HG03354 (cell line): ENCODE measurements around the gene CLIP3.
"Not testable (repeated sequence)": the region's sequence is repeated elsewhere in the genome, so short reads cannot be mapped to it uniquely, and the experiment has no call there.

Experiments
- ATAC-seq: cut with Tn5 transposase; IDR thresholded peaks from one replicate; pipeline ENCODE4 v1.9.1; 2021; ENCODE audit warnings: mild to moderate bottlenecking; ENCODE audit not compliant: unreplicated experiment, poor library complexity, severe bottlenecking

Gene CLIP3

GRCh38 chr19:36051236-36051635 lies 18.6 kb upstream of the CLIP3 start:
- ATAC-seq, result no peak

GRCh38 chr19:36049080-36049698 lies 16.5 kb upstream of the CLIP3 start:
- ATAC-seq, result no peak

GRCh38 chr19:36047835-36048234 lies 15.2 kb upstream of the CLIP3 start:
- ATAC-seq, result no peak

GRCh38 chr19:36046443-36047050 lies 13.9 kb upstream of the CLIP3 start:
- no peak for ATAC-seq

- ATAC-seq, result no peak
These were observed 11.3 kb upstream of the CLIP3 start for GRCh38 chr19:36043952-36044351.

GRCh38 chr19:36041831-36042230 lies 9.2 kb upstream of the CLIP3 start:
- no peak for ATAC-seq

- ATAC-seq, result not testable (repeated sequence)
These were observed 8.4 kb upstream of the CLIP3 start for GRCh38 chr19:36041092-36041491.

- no peak for ATAC-seq
These were observed 7.8 kb upstream of the CLIP3 start for GRCh38 chr19:36040495-36040894.

- ATAC-seq, result no peak
These were observed 1.4 kb downstream of the CLIP3 start for GRCh38 chr19:36031308-36031707.

GRCh38 chr19:36030264-36031148 lies 2.2 kb downstream of the CLIP3 start:
- ATAC-seq, result no peak

GRCh38 chr19:36028313-36029041 lies 4.2 kb downstream of the CLIP3 start:
- no peak for ATAC-seq

GRCh38 chr19:36027696-36028095 lies 5.0 kb downstream of the CLIP3 start:
- ATAC-seq, result no peak

- no peak for ATAC-seq
These were observed 6.4 kb downstream of the CLIP3 start for GRCh38 chr19:36026091-36026876.

- ATAC-seq, result no peak
These were observed 7.1 kb downstream of the CLIP3 start for GRCh38 chr19:36025541-36025940.

- ATAC-seq, result no peak
These were observed 9.2 kb downstream of the CLIP3 start for GRCh38 chr19:36023432-36023831.

- no peak for ATAC-seq
These were observed 13.5 kb downstream of the CLIP3 start for GRCh38 chr19:36019061-36019670.

- ATAC-seq, result peak; percentile 97
These were observed 18.4 kb downstream of the CLIP3 start, which contains the start of gene ALKBH6 for GRCh38 chr19:36014012-36014924. Gene ALKBH6, minus strand, starts transcription at chr19:36014213. Its CDS starts 816 bp downstream, at chr19:36013397.
